PC-3 (cell line): ENCODE measurements around the gene ATP5F1E. TPM values are rescaled to one million over a fixed set of nuclear protein-coding genes. Genes with fewer than 3 reads are reported as not detected.
"Not testable (repeated sequence)": the region's sequence is repeated elsewhere in the genome, so short reads cannot be mapped to it uniquely, and the experiment has no call there.

ENCODE experiments used
- ATAC-seq: fragments of 200-7000 bp; cut with Tn5 transposase; 2 replicates; pipeline ENCODE4 v1.9.1; 2020; ENCODE audit warnings: mild to moderate bottlenecking, moderate library complexity
- BruUV-seq: library from RNA; stranded (reverse); fragments of 400-500 nt; replicated peaks from 2 replicates; lab custom pipeline; 2021; lab: Mats Ljungman, UMichigan
- CTCF ChIA-PET: fragments of 300-600 bp; sonication (Branson Sonifier 250); formaldehyde crosslinking; loops from one replicate; lab custom pipeline; 2022; ENCODE audit warnings: antibody characterized with exemption; lab: Charles Lee
- POLR2A ChIA-PET: fragments of 300-600 bp; sonication (Branson Sonifier 250); formaldehyde crosslinking; loops from one replicate; lab custom pipeline; 2022; ENCODE audit warnings: antibody characterized with exemption; ENCODE audit not compliant: unreplicated experiment; lab: Charles Lee
- DNase-seq: peaks from one replicate; pipeline ENCODE4 v3.0.0-alpha.2; 2015
- H2AFZ ChIP-seq: fragments of 300-600 bp; sonication (generic); 2 replicates; pipeline ENCODE4 v1.6.0; 2016; ENCODE audit warnings: antibody characterized with exemption, low read length
- H3F3A ChIP-seq: fragments of 300-600 bp; sonication (generic); one replicate; pipeline ENCODE4 v1.6.0; 2017; ENCODE audit warnings: antibody characterized with exemption, low read length, control low read depth, mild to moderate bottlenecking; ENCODE audit not compliant: unreplicated experiment
- H3K27ac ChIP-seq: fragments of 300-600 bp; sonication (generic); 2 replicates; pipeline ENCODE4 v1.5.1; 2016; ENCODE audit warnings: mild to moderate bottlenecking, low read length
- H3K27me3 ChIP-seq: fragments of 300-600 bp; sonication (generic); 2 replicates; pipeline ENCODE4 v1.6.1; 2016; ENCODE audit warnings: low read length, mixed read lengths
- H3K36me3 ChIP-seq: fragments of 300-600 bp; sonication (generic); 2 replicates; pipeline ENCODE4 v1.6.1; 2016; ENCODE audit warnings: low read depth, mixed run types, low read length, mixed read lengths
- H3K4me1 ChIP-seq: fragments of 300-600 bp; sonication (generic); 2 replicates; pipeline ENCODE4 v1.5.1; 2016; ENCODE audit warnings: low read length; ENCODE audit not compliant: insufficient read depth
- H3K4me2 ChIP-seq: fragments of 300-600 bp; sonication (generic); 2 replicates; pipeline ENCODE4 v1.6.0; 2016; ENCODE audit warnings: low read length
- H3K4me3 ChIP-seq: fragments of 300-600 bp; sonication (generic); 2 replicates; pipeline ENCODE4 v1.5.1; 2016; ENCODE audit warnings: mild to moderate bottlenecking, low read length, mixed read lengths
- H3K79me2 ChIP-seq: fragments of 300-600 bp; sonication (generic); 2 replicates; pipeline ENCODE4 v1.6.1; 2017; ENCODE audit warnings: low read length, mixed read lengths
- H3K9ac ChIP-seq: fragments of 300-600 bp; sonication (generic); 2 replicates; pipeline ENCODE4 v1.6.0; 2016; ENCODE audit warnings: mild to moderate bottlenecking, low read length
- H3K9me2 ChIP-seq: fragments of 300-600 bp; sonication (generic); replicated peaks from 2 replicates; pipeline ENCODE4 v1.6.1; 2016; ENCODE audit warnings: mixed run types, low read length, mixed read lengths
- H3K9me3 ChIP-seq: fragments of 300-600 bp; sonication (generic); 2 replicates; pipeline ENCODE4 v1.6.1; 2016; ENCODE audit warnings: low read length, mixed read lengths
- H4K20me1 ChIP-seq: fragments of 300-600 bp; sonication (generic); 2 replicates; pipeline ENCODE4 v1.6.1; 2016; ENCODE audit warnings: low read length, mixed read lengths
- CTCF ChIP-seq: fragments of 300-600 bp; sonication (generic); conservative IDR thresholded peaks from 2 replicates; pipeline ENCODE4 v1.5.1; 2017; ENCODE audit warnings: antibody characterized with exemption, low read depth, mild to moderate bottlenecking, low read length
- EZH2 ChIP-seq: fragments of 300-600 bp; sonication (generic); IDR thresholded peaks from one replicate; pipeline ENCODE4 v1.6.1; 2017; ENCODE audit warnings: antibody characterized with exemption, mild to moderate bottlenecking, low read length; ENCODE audit not compliant: unreplicated experiment
- EZH2phosphoT487 ChIP-seq: fragments of 300-600 bp; sonication (generic); IDR thresholded peaks from 2 replicates; pipeline ENCODE4 v1.6.1; 2018; ENCODE audit warnings: mild to moderate bottlenecking, antibody characterized with exemption, low read length, borderline replicate concordance
- intact Hi-C: fragments of 100-400 bp; cut with micrococcal nuclease; formaldehyde crosslinking; loops from 2 replicates; pipeline ENCODE4 v1.9.0; 2023
- total RNA-seq: library from RNA; depleted of rRNA; stranded (reverse); fragments of >200 nt; gene quantifications from 2 replicates; pipeline ENCODE4 v1.2.3, GENCODE V29; 2014

Gene ATP5F1E
- total RNA-seq, 1 experiment from 2014 or later: 58.5 TPM

GRCh38 chr20:59042151-59042795 is 10.1 kb upstream of the ATP5F1E start, which contains the start of gene PRELID3B:
PRELID3B (minus strand) TSS chr20:59042786; CDS start chr20:59042730, 56 bp downstream.
- H3K4me3 ChIP-seq: peak within 1 kb of the TSS; percentile 72
- peak; percentile 35 for ATAC-seq
- peak within 1 kb of the TSS; percentile 82 for H2AFZ ChIP-seq
- BruUV-seq: no TSS peak
- no peaks in the 10 kb centered on the region for H3K9me3 ChIP-seq
- TF ChIP-seq CTCF (0 out of 2 replicates have a peak, but pooled peaks have one; percentile 15), EZH2phosphoT487 (no peak)
- H4K20me1 ChIP-seq: peaks cover 33% of the 10 kb centered on the region
- H3K79me2 ChIP-seq: peaks cover 54% of the 10 kb centered on the region
- intact Hi-C loops: loop anchor here (1.0 to 5.0 kb wide), 3 partner anchors 10 to 390 kb away; partner anchors contain the start of genes ATP5F1E, NELFCD and STX16
- H3K4me2 ChIP-seq: peak within 1 kb of the TSS; percentile 93
- no peaks in the 10 kb centered on the region for H3K27me3 ChIP-seq
- H3K9me2 ChIP-seq: no peaks in the 10 kb centered on the region
- H3K27ac ChIP-seq: peak within 1 kb of the TSS; percentile 87
- H3K9ac ChIP-seq: peak within 1 kb of the TSS; percentile 92
- ChIA-PET POLR2A (interaction anchor here (1.0 kb wide), 2 partner anchors 10 to 151 kb away, joined by 3 to 4 read pairs; partner anchors contain the start of gene ATP5F1E), CTCF (no interaction called here)
- peaks cover 31% of the 10 kb centered on the region for H3K36me3 ChIP-seq
- peaks cover 48% of the 10 kb centered on the region for H3K4me1 ChIP-seq
- DNase-seq: peak; percentile 59
- H3F3A ChIP-seq: peaks cover 4% of the 10 kb centered on the region

GRCh38 chr20:59041487-59041886 is 9.4 kb upstream of the ATP5F1E start:
- BruUV-seq, POLR2A ChIA-PET, DNase-seq, H3K9me3 ChIP-seq, ATAC-seq, CTCF ChIA-PET, H3K27me3 ChIP-seq, H3F3A ChIP-seq, H3K9me2 ChIP-seq: not testable (repeated sequence)
- Histone ChIP-seq H2AFZ (0 out of 2 replicates have a peak overlapping the region, but pooled peaks have one; percentile 82), H3K27ac (peak overlapping the region; percentile 64), H3K4me1 (peaks cover 46% of the 10 kb centered on the region), H3K4me3 (peak overlapping the region; percentile 72), H3K9ac (peak overlapping the region; percentile 92), H4K20me1 (peaks cover 33% of the 10 kb centered on the region), H3K36me3 (peaks cover 39% of the 10 kb centered on the region), H3K79me2 (peaks cover 62% of the 10 kb centered on the region), H3K4me2 (peak overlapping the region; percentile 93)
- intact Hi-C loops: loop anchor here (5.0 kb wide), 1 partner anchor 389 kb away; the partner anchor contains the start of gene STX16

- Histone ChIP-seq H3K9ac (peak overlapping the region; percentile 92), H3K79me2 (peaks cover 70% of the 10 kb centered on the region), H3K9me2 (no peaks in the 10 kb centered on the region), H3K36me3 (peaks cover 47% of the 10 kb centered on the region), H2AFZ (no peak overlapping the region), H3K4me3 (peak overlapping the region; percentile 72), H3K4me1 (peaks cover 46% of the 10 kb centered on the region), H3K27ac (no peak overlapping the region), H3K9me3 (no peaks in the 10 kb centered on the region), H3K27me3 (no peaks in the 10 kb centered on the region), H4K20me1 (peaks cover 33% of the 10 kb centered on the region), H3F3A (peaks cover 4% of the 10 kb centered on the region), H3K4me2 (peak overlapping the region; percentile 93)
- TF ChIP-seq EZH2 (no peak), CTCF (no peak), EZH2phosphoT487 (no peak)
- ChIA-PET CTCF (no interaction called here), POLR2A (no interaction called here)
- no peak for DNase-seq
- no peak for ATAC-seq
- intact Hi-C loops: loop anchor here (5.0 kb wide), 1 partner anchor 388 kb away; the partner anchor contains the start of gene STX16
- BruUV-seq: no TSS peak
Observed at GRCh38 chr20:59040667-59041066, 8.5 kb upstream of the ATP5F1E start.
